Measurements from ENCODE around the gene TAAR9. TPM values are rescaled to one million over a fixed set of nuclear protein-coding genes. Genes with fewer than 3 reads are reported as not detected.

The TAAR9 gene
- total and polyA plus RNA-seq, 2 experiments from 2014 or later, result not detected

GRCh38 chr6:132511210-132511830, 26.8 kb upstream of the TAAR9 start:
- H3K36me3 Mint-ChIP-seq (ENCODE audit: low read depth), result no peaks in the 10 kb centered on the region
- TF ChIP-seq POLR2AphosphoS5 (IDR thresholded peaks at IDR 0.05; ENCODE audit: low read depth) (no peak), REST (IDR thresholded peaks at IDR 0.05; ENCODE audit: unreplicated experiment) (no peak), CTCF (conservative IDR thresholded peaks at IDR 0.05; ENCODE audit: low read depth in 2 of 2) (no peak), JUNB (IDR thresholded peaks at IDR 0.05; ENCODE audit: unreplicated experiment) (no peak), ZNF331 (CRISPR knock-in tag; IDR thresholded peaks at IDR 0.05; ENCODE audit: low read depth) (no peak), EZH2phosphoT487 (IDR thresholded peaks at IDR 0.05; ENCODE audit: unreplicated experiment) (no peak), ZNF462 (CRISPR knock-in tag; IDR thresholded peaks at IDR 0.05) (no peak), STAT1 (IDR thresholded peaks at IDR 0.05; ENCODE audit: unreplicated experiment) (no peak), NANOG (IDR thresholded peaks at IDR 0.05; ENCODE audit: borderline replicate concordance) (no peak), EZH2 (IDR thresholded peaks at IDR 0.05; ENCODE audit: low read depth, unreplicated experiment) (no peak), CREB1 (CRISPR knock-in tag; IDR thresholded peaks at IDR 0.05; ENCODE audit: low read depth) (no peak)
- H3K9me3 Mint-ChIP-seq, result no peaks in the 10 kb centered on the region; the same call in 2 of the 3 replicates
- Histone ChIP-seq H3K4me3 (peak overlapping the region; percentile 70), H3K4me1 (ENCODE audit: insufficient read depth) (peaks cover 18% of the 10 kb centered on the region; the same call in 1 of the 2 replicates), H3K27ac (ENCODE audit: low read depth) (no peak overlapping the region), H4K20me1 (replicated peaks; ENCODE audit: insufficient read depth) (peaks cover 10% of the 10 kb centered on the region), H3K27me3 (ENCODE audit: insufficient read depth) (no peaks in the 10 kb centered on the region), H3K9me2 (ENCODE audit: insufficient read depth) (no peaks in the 10 kb centered on the region), H3K4me2 (peak overlapping the region; percentile 88), H3K36me3 (ENCODE audit: insufficient read depth) (no peaks in the 10 kb centered on the region), H3F3A (replicated peaks; ENCODE audit: low read depth) (no peaks in the 10 kb centered on the region), H2AFZ (no peak overlapping the region), H3K79me2 (replicated peaks; ENCODE audit: insufficient read depth) (peaks cover 62% of the 10 kb centered on the region)
- H3K4me1 Mint-ChIP-seq, result peaks cover 15% of the 10 kb centered on the region
- no peaks in the 10 kb centered on the region for H3K27me3 Mint-ChIP-seq (ENCODE audit: insufficient read depth, low read depth, poor library complexity)
- no peak overlapping the region for H3K27ac Mint-ChIP-seq
- DNase-seq (ENCODE audit: low spot score) (no peak), ATAC-seq (no peak)
- H3K4me3 Mint-ChIP-seq, result no peak overlapping the region

Data from GM23338 (cell line).